Ovary (tissue), 3 donors: Measurements from ENCODE around the gene PRL.

Experiments used
- POLR2A ChIP-seq: fragments of 450-650 bp; IDR thresholded peaks from one replicate; pipeline ENCODE4 v1.6.1; 2017; ENCODE audit warnings: antibody characterized with exemption, mild to moderate bottlenecking, moderate library complexity
- TF ChIP-seq, protein P1 (sequence below), 3 donors: fragments of 450-650 bp in 2 of 3; fragments of 200-600 bp in 1 of 3; IDR thresholded peaks; one replicate each; pipeline versions ENCODE4 v1.5.1 to v1.8.0; 2016 to 2022; ENCODE audit warnings: antibody characterized with exemption in 3 of 3, mild to moderate bottlenecking in 1 of 3
- donor health status: DM: no; HTN: no; CAD: no.

DNA sequence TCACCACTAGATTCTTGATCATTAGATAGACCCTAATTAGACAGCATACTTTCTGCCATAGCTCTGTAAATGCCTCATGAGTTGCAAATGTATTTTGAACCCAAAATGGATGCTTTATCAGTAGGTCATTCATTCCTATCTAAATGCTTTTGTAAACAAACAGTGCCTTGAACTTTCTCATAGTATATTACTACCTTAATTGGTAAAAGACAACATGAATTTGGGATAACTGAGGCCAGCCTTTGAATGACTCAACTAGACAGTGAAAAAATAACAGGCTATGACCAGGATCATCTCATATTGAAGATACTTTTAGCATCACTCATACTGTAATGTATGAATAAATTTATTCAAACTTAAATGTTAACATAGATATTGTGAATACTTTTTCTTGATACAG lies 37.0 kb upstream of the PRL start:
- TF ChIP-seq POLR2A, result no peak
- TF ChIP-seq, protein P1, sequence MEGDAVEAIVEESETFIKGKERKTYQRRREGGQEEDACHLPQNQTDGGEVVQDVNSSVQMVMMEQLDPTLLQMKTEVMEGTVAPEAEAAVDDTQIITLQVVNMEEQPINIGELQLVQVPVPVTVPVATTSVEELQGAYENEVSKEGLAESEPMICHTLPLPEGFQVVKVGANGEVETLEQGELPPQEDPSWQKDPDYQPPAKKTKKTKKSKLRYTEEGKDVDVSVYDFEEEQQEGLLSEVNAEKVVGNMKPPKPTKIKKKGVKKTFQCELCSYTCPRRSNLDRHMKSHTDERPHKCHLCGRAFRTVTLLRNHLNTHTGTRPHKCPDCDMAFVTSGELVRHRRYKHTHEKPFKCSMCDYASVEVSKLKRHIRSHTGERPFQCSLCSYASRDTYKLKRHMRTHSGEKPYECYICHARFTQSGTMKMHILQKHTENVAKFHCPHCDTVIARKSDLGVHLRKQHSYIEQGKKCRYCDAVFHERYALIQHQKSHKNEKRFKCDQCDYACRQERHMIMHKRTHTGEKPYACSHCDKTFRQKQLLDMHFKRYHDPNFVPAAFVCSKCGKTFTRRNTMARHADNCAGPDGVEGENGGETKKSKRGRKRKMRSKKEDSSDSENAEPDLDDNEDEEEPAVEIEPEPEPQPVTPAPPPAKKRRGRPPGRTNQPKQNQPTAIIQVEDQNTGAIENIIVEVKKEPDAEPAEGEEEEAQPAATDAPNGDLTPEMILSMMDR (IDR thresholded peaks at IDR 0.05), result no peak
